ENCODE measurements around the gene COL13A1. TPM values are rescaled to one million over a fixed set of nuclear protein-coding genes. Genes with fewer than 3 reads are reported as not detected.

Gene COL13A1
- total RNA-seq, 6 experiments from 2014 or later, result 33.5 to 46.6 (median 38.1) TPM

DNA sequence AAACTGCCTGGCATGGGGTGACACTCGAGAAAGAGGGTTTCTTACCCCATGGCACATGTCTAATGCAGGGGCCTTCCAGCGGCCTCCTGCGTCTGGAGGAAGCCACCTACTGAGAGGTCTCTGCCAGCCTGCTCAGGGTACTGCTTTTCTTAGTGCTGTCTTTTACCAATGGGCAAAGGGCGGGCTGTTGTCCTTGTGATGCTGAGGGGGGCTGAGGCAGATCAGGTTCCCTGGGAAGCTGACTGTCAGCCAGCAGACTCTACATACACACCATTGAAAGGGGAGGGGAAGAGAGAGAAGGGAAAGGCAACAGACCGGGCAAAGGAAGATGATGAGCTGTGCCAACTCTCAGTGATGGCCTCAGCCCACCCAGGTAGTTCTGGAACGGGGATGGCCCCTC lies 48.7 kb downstream of the COL13A1 start:
- peaks cover 6% of the 10 kb centered on the region; the same call in 1 of the 2 replicates for H3K36me3 Mint-ChIP-seq (ENCODE audit: low read depth)
- TF ChIP-seq, protein P1, sequence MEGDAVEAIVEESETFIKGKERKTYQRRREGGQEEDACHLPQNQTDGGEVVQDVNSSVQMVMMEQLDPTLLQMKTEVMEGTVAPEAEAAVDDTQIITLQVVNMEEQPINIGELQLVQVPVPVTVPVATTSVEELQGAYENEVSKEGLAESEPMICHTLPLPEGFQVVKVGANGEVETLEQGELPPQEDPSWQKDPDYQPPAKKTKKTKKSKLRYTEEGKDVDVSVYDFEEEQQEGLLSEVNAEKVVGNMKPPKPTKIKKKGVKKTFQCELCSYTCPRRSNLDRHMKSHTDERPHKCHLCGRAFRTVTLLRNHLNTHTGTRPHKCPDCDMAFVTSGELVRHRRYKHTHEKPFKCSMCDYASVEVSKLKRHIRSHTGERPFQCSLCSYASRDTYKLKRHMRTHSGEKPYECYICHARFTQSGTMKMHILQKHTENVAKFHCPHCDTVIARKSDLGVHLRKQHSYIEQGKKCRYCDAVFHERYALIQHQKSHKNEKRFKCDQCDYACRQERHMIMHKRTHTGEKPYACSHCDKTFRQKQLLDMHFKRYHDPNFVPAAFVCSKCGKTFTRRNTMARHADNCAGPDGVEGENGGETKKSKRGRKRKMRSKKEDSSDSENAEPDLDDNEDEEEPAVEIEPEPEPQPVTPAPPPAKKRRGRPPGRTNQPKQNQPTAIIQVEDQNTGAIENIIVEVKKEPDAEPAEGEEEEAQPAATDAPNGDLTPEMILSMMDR (IDR thresholded peaks at IDR 0.05), result no peak
- H3K4me3 Mint-ChIP-seq, result no peak overlapping the region
- peaks cover 49% of the 10 kb centered on the region for H3K4me1 Mint-ChIP-seq (ENCODE audit: low read depth)
- no peaks in the 10 kb centered on the region; the same call in 1 of the 2 replicates for H3K27me3 Mint-ChIP-seq (ENCODE audit: insufficient read depth)
- no peaks in the 10 kb centered on the region for H3K9me3 Mint-ChIP-seq
- peak overlapping the region; percentile 54; the same call in 1 of the 2 replicates for H3K27ac Mint-ChIP-seq
- DNase-seq, result no peak

DNA sequence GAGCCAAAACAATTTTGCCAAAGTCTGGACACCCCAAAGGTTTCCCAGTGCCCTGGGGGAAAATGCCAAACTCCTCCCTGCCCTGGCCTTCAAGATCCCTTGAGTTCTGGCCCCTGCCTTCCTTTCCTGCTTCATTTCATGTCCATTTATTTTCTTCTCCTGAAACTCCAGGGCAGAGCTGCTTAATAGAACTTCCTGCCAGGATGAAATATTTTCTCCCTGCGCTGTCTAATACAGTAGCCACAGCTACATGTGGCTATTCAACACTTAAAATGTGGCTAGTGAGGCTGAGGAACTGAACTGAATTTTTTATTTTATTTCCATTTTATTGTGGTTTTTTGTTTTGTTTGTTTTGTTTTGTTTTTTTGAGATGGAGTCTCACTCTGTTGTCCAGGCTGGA lies 49.6 kb downstream of the COL13A1 start:
- no peak overlapping the region for H3K4me3 Mint-ChIP-seq
- no peak for DNase-seq
- peak overlapping the region; percentile 64 for H3K27ac Mint-ChIP-seq
- H3K27me3 Mint-ChIP-seq (ENCODE audit: insufficient read depth), result no peaks in the 10 kb centered on the region; the same call in 1 of the 2 replicates
- H3K36me3 Mint-ChIP-seq (ENCODE audit: low read depth), result peaks cover 7% of the 10 kb centered on the region; the same call in 1 of the 2 replicates
- peaks cover 42% of the 10 kb centered on the region for H3K4me1 Mint-ChIP-seq (ENCODE audit: low read depth)
- H3K9me3 Mint-ChIP-seq, result no peaks in the 10 kb centered on the region
- TF ChIP-seq, protein P1 (IDR thresholded peaks at IDR 0.05), result no peak

DNA sequence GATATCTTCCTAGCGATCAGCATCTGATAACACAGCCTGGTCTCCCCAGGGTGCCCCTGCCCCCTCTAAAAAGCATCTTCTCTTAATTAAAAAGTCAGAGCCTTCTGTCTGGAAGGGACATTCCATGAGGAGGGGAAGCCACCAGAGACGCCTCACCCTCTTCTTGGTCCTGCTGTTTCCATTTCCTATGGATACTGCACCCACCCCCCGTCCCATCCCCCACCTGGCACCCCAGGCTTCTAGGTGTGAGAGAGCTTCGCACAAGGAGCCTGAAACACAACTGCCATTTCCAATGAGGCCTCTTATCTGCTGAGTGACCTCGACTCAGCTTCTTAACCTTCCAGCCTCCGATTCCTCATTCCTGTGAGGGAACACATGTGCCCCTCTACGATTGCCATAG lies 51.4 kb downstream of the COL13A1 start:
- DNase-seq, result no peak
- H3K4me1 Mint-ChIP-seq (ENCODE audit: low read depth), result peaks cover 33% of the 10 kb centered on the region
- TF ChIP-seq, protein P1 (IDR thresholded peaks at IDR 0.05), result no peak

DNA sequence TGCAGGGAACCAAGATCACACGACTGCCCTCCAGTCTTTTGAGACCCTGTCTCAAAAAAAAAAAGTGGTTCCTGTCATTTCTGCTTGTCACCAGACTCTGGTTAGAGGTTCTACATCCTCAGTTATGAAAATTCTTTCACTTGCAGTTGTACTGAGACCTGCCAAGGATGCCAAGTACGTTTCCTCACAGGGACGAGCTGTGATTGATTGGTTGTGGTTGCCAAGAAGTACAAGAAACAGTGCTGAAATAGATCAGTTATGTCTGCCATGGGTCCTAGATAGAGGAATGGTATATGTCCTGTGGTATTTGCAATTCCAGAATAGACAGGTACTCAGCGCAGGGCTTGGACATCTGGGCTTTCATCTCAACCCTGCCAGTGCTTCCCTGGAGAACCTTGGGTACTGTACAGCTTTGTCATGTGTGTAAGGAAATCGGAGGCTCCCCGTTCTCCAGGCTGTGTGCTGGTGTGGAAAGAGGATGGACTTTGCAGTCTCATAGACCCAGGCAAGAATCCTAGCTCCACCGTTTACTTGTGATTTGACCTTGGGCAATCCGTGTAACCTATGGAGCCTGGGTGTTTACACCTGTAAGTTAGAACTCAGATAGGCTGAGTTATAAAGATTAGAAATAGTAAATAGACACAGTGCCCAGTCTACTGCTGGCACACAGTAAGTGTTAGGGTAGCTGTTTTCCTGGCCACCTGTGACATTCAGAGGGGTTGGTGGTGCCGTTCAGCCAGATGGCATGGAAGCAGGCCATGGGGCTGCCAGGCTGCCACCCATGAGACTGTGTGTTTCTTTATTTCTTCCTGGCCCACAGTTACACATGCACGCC lies 53.0 kb downstream of the COL13A1 start:
- Mint-ChIP-seq H3K4me1 (ENCODE audit: low read depth) (peaks cover 24% of the 10 kb centered on the region), H3K27ac (no peak overlapping the region), H3K4me3 (no peak overlapping the region), H3K9me3 (no peaks in the 10 kb centered on the region), H3K36me3 (ENCODE audit: low read depth) (peaks cover 10% of the 10 kb centered on the region; the same call in 1 of the 2 replicates), H3K27me3 (ENCODE audit: insufficient read depth) (no peaks in the 10 kb centered on the region; the same call in 1 of the 2 replicates)
- TF ChIP-seq, protein P1 (IDR thresholded peaks at IDR 0.05), result no peak
- DNase-seq, result no peak

More for the DNA sequence above, 51.4 kb downstream of the COL13A1 start:
- Mint-ChIP-seq H3K36me3 (ENCODE audit: low read depth) (peaks cover 10% of the 10 kb centered on the region; the same call in 1 of the 2 replicates), H3K9me3 (no peaks in the 10 kb centered on the region), H3K27me3 (ENCODE audit: insufficient read depth) (no peaks in the 10 kb centered on the region; the same call in 1 of the 2 replicates), H3K4me3 (no peak overlapping the region), H3K27ac (no peak overlapping the region)

DNA sequence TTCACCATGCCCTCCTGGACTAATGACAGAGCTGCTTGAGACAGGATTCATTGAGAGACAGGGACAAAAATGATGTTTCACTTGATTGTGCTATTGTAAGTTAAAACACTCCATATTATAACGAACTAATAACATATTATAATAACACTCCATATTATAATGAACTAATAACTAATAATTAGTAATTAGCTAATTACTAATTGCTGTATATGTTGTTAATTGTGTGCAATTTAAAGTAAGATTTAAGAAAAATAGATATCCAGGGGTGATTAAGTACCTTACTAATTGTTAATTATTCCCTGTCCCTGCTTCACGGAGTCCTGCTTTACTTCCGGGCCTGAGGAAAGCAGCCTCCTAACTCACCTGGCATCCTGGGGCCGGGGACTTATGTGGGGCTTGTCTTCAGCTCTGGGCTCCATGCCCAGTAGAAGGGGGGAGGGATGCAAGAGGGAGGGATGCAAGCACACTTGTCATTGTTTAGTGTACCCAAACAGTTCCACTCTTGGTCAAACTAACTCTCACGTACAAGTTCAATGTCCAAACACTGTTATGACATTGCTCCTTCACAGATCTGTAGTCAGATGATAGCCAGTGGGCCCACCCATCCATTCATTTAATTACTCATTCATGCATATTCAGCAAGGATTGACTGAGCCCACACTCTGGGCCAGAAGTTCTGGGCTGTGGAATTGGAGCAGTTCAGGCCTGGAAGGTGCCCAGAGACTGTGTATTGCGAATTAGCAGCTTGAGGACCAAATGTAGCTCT lies 53.8 kb downstream of the COL13A1 start:
- TF ChIP-seq, protein P1 (IDR thresholded peaks at IDR 0.05), result no peak
- H3K36me3 Mint-ChIP-seq (ENCODE audit: low read depth), result peaks cover 10% of the 10 kb centered on the region; the same call in 1 of the 2 replicates
- peaks cover 1% of the 10 kb centered on the region for H3K27me3 Mint-ChIP-seq (ENCODE audit: insufficient read depth)
- no peak for DNase-seq
- peaks cover 22% of the 10 kb centered on the region for H3K4me1 Mint-ChIP-seq (ENCODE audit: low read depth)
- H3K27ac Mint-ChIP-seq, result no peak overlapping the region
- H3K4me3 Mint-ChIP-seq, result no peak overlapping the region
- no peaks in the 10 kb centered on the region for H3K9me3 Mint-ChIP-seq
